GM23248 (cell line): ENCODE data around the gene PCSK5. TPM values are rescaled to one million over a fixed set of nuclear protein-coding genes. Genes with fewer than 3 reads are reported as not detected.

Experiments
- DNase-seq: peaks from one replicate; pipeline ENCODE4 v3.0.0-alpha.2; 2015
- H2AFZ ChIP-seq: fragments of 200-600 bp; sonication (generic); 2 replicates; pipeline ENCODE4 v1.6.1; 2016; ENCODE audit warnings: antibody characterized with exemption
- H3F3A ChIP-seq: fragments of 200-600 bp; sonication (generic); 2 replicates; pipeline ENCODE4 v1.6.1; 2016; ENCODE audit warnings: mild to moderate bottlenecking, antibody characterized with exemption, mixed run types; ENCODE audit not compliant: insufficient read depth
- H3K27ac ChIP-seq: fragments of 200-600 bp; sonication (generic); 2 replicates; pipeline ENCODE4 v1.5.1; 2016; ENCODE audit warnings: mild to moderate bottlenecking
- H3K27me3 ChIP-seq: fragments of 200-600 bp; sonication (generic); replicated peaks from 2 replicates; pipeline ENCODE4 v1.6.1; 2016; ENCODE audit warnings: mild to moderate bottlenecking; ENCODE audit not compliant: insufficient read depth
- H3K36me3 ChIP-seq: fragments of 200-600 bp; sonication (generic); 2 replicates; pipeline ENCODE4 v1.6.1; 2016; ENCODE audit warnings: low read depth, mild to moderate bottlenecking
- H3K4me1 ChIP-seq: fragments of 200-600 bp; sonication (generic); 2 replicates; pipeline ENCODE4 v1.6.1; 2016; ENCODE audit warnings: mild to moderate bottlenecking; ENCODE audit not compliant: insufficient read depth
- H3K4me2 ChIP-seq: fragments of 200-600 bp; sonication (generic); one replicate; pipeline ENCODE4 v1.6.1; 2016; ENCODE audit warnings: mild to moderate bottlenecking; ENCODE audit not compliant: unreplicated experiment
- H3K4me3 ChIP-seq: fragments of 200-600 bp; sonication (generic); 2 replicates; pipeline ENCODE4 v1.5.1; 2016; ENCODE audit warnings: mild to moderate bottlenecking
- H3K79me2 ChIP-seq: fragments of 200-600 bp; sonication (generic); 2 replicates; pipeline ENCODE4 v1.6.1; 2016; ENCODE audit warnings: mild to moderate bottlenecking; ENCODE audit not compliant: insufficient read depth
- H3K9ac ChIP-seq: fragments of 200-600 bp; sonication (generic); 2 replicates; pipeline ENCODE4 v1.6.1; 2016; ENCODE audit warnings: mild to moderate bottlenecking
- H3K9me2 ChIP-seq: fragments of 200-600 bp; sonication (generic); 2 replicates; pipeline ENCODE4 v1.6.1; 2016; ENCODE audit warnings: mixed run types, mild to moderate bottlenecking, moderate library complexity; ENCODE audit not compliant: insufficient read depth
- H3K9me3 ChIP-seq: fragments of 200-600 bp; sonication (generic); one replicate; pipeline ENCODE4 v1.6.1; 2017; ENCODE audit warnings: low read depth
- H4K20me1 ChIP-seq: fragments of 200-600 bp; sonication (generic); 2 replicates; pipeline ENCODE4 v1.6.0; 2016; ENCODE audit not compliant: insufficient read depth
- EZH2 ChIP-seq: fragments of 200-600 bp; sonication (generic); IDR thresholded peaks from 2 replicates; pipeline ENCODE4 v1.6.1; 2018; ENCODE audit warnings: antibody characterized with exemption, mild to moderate bottlenecking; ENCODE audit not compliant: insufficient read depth, poor library complexity, severe bottlenecking
- EZH2phosphoT487 ChIP-seq: fragments of 200-600 bp; sonication (generic); IDR thresholded peaks from 2 replicates; pipeline ENCODE4 v1.6.1; 2018; ENCODE audit warnings: antibody characterized with exemption, moderate library complexity, mild to moderate bottlenecking, low read depth; ENCODE audit not compliant: insufficient read depth
- WGBS, 2 experiments: methylation state at CpG; one replicate each; pipeline ENCODE4 v1.1.6; 2015 to 2017; ENCODE audit warnings: low lambda C conversion rate in 2 of 2, low coverage in 1 of 2; ENCODE audit errors: missing lambda C conversion rate in 2 of 2; 5-methylcytosine and 5-hydroxymethylcytosine counted together
- in situ Hi-C: fragments of 300-500 bp; cut with MboI; formaldehyde crosslinking; loops from 2 replicates; pipeline ENCODE4 v1.15.0; 2020
- polyA plus RNA-seq: library from polyadenylated mRNA; unstranded; fragments of >200 nt; fragmentation: Nextera tagmentation; extraction: Ambion mirVana; gene quantifications from 2 replicates; pipeline ENCODE4 v1.2.1, GENCODE V29; 2016
- total RNA-seq: library from RNA; depleted of rRNA; stranded (reverse); fragments of >200 nt; shearing (Covaris generic); gene quantifications from 2 replicates; pipeline ENCODE4 v1.2.3, GENCODE V29; 2014

The PCSK5 gene
- total and polyA plus RNA-seq, 2 experiments from 2014 or later, result 2.3 to 3.9 TPM

- Histone ChIP-seq H3K36me3 (no peaks in the 10 kb centered on the region), H4K20me1 (no peaks in the 10 kb centered on the region), H3K4me2 (no peak overlapping the region), H3K9me2 (no peaks in the 10 kb centered on the region), H3K4me3 (no peak overlapping the region), H3K27me3 (no peaks in the 10 kb centered on the region), H3K27ac (no peak overlapping the region), H3K9me3 (no peaks in the 10 kb centered on the region), H3K79me2 (no peaks in the 10 kb centered on the region), H2AFZ (no peak overlapping the region), H3F3A (no peaks in the 10 kb centered on the region), H3K9ac (no peak overlapping the region), H3K4me1 (no peaks in the 10 kb centered on the region)
- DNase-seq, result no peak
- TF ChIP-seq EZH2phosphoT487 (no peak), EZH2 (no peak)
- in situ Hi-C loops, result no loop called here
- WGBS, 2 experiments, result 94 to 95% methylated on average over 8 of the region's 8 CpGs
Observed at GRCh38 chr9:76099516-76099915, 209.0 kb downstream of the PCSK5 start.

- Histone ChIP-seq H2AFZ (no peak overlapping the region), H3K79me2 (no peaks in the 10 kb centered on the region), H3K9me3 (no peaks in the 10 kb centered on the region), H3K4me1 (no peaks in the 10 kb centered on the region), H3K4me3 (no peak overlapping the region), H3K4me2 (no peak overlapping the region), H3K27me3 (no peaks in the 10 kb centered on the region), H3F3A (no peaks in the 10 kb centered on the region), H3K9me2 (no peaks in the 10 kb centered on the region), H3K27ac (no peak overlapping the region), H3K36me3 (no peaks in the 10 kb centered on the region), H4K20me1 (no peaks in the 10 kb centered on the region), H3K9ac (no peak overlapping the region)
- in situ Hi-C loops, result no loop called here
- no peak for TF ChIP-seq EZH2phosphoT487
- TF ChIP-seq EZH2, result no peak
- 38 to 45% methylated on average over 5 of the region's 5 CpGs for WGBS, 2 experiments
- no peak for DNase-seq
Observed at GRCh38 chr9:76101075-76101474, 210.6 kb downstream of the PCSK5 start.

GRCh38 chr9:76101491-76101890, 211.0 kb downstream of the PCSK5 start:
- Histone ChIP-seq H3K9ac (no peak overlapping the region), H3K4me2 (no peak overlapping the region), H2AFZ (no peak overlapping the region), H3K4me3 (no peak overlapping the region), H3K27me3 (no peaks in the 10 kb centered on the region), H3K36me3 (no peaks in the 10 kb centered on the region), H3F3A (no peaks in the 10 kb centered on the region), H4K20me1 (no peaks in the 10 kb centered on the region), H3K9me2 (no peaks in the 10 kb centered on the region), H3K27ac (no peak overlapping the region), H3K4me1 (no peaks in the 10 kb centered on the region), H3K79me2 (no peaks in the 10 kb centered on the region), H3K9me3 (no peaks in the 10 kb centered on the region)
- 5 to 21% methylated on average over 1 of the region's 1 CpG for WGBS, 2 experiments
- TF ChIP-seq EZH2phosphoT487 (no peak), EZH2 (no peak)
- DNase-seq, result no peak
- in situ Hi-C loops, result no loop called here

- no peak for DNase-seq
- in situ Hi-C loops, result no loop called here
- 43 to 49% methylated on average over 4 of the region's 4 CpGs for WGBS, 2 experiments
Observed at GRCh38 chr9:76101947-76102346, 211.5 kb downstream of the PCSK5 start.

More at GRCh38 chr9:76101947-76102346, 211.5 kb downstream of the PCSK5 start:
- Histone ChIP-seq H3K4me1 (no peaks in the 10 kb centered on the region), H3K36me3 (no peaks in the 10 kb centered on the region), H3K27me3 (no peaks in the 10 kb centered on the region), H3K9ac (no peak overlapping the region), H3K27ac (no peak overlapping the region), H3K9me3 (no peaks in the 10 kb centered on the region), H3K4me2 (no peak overlapping the region), H3K4me3 (no peak overlapping the region), H2AFZ (no peak overlapping the region), H3K9me2 (no peaks in the 10 kb centered on the region), H3K79me2 (no peaks in the 10 kb centered on the region), H3F3A (no peaks in the 10 kb centered on the region), H4K20me1 (no peaks in the 10 kb centered on the region)
- TF ChIP-seq EZH2phosphoT487, result no peak
- no peak for TF ChIP-seq EZH2
